Stomach (tissue), 9 donors: ENCODE data around the gene HJURP. TPM values are rescaled to one million over a fixed set of nuclear protein-coding genes. Genes with fewer than 3 reads are reported as not detected.

Experiments used
- DNase-seq, 2 donors: peaks; one replicate each; pipeline versions ENCODE4 v3.0.0 to v3.0.0-alpha.2; 2013 to 2019
- H3K27ac ChIP-seq, 5 donors: fragments of 200-600 bp in 4 of 5; sonication (generic) in 4 of 5; one replicate each; pipeline ENCODE4 v1.5.1; 2013 to 2019; ENCODE audit warnings: mild to moderate bottlenecking in 1 of 5, moderate library complexity in 1 of 5
- H3K27me3 ChIP-seq, 3 donors: fragments of 200-600 bp; sonication (generic); one replicate each; pipeline ENCODE4 v1.5.1; 2017 to 2019; ENCODE audit warnings: mixed run types in 1 of 3
- H3K36me3 ChIP-seq, 4 donors: fragments of 200-600 bp; sonication (generic); 1 replicate in 3 of 4; 2 replicates in 1 of 4; pipeline ENCODE4 v1.5.1; 2016 to 2019
- H3K4me1 ChIP-seq, 4 donors: fragments of 200-600 bp; sonication (generic); one replicate each; pipeline ENCODE4 v1.5.1; 2016 to 2019
- H3K4me3 ChIP-seq, 4 donors: fragments of 200-600 bp; sonication (generic) in 3 of 4; one replicate each; pipeline ENCODE4 v1.5.1; 2016 to 2019; ENCODE audit warnings: mild to moderate bottlenecking in 1 of 4
- H3K9me3 ChIP-seq, 4 donors: fragments of 200-600 bp; sonication (generic); one replicate each; pipeline ENCODE4 v1.5.1; 2016 to 2019
- CTCF ChIP-seq, 7 experiments: fragments of 450-650 bp in 4 of 7; fragments of 200-600 bp in 3 of 7; sonication (generic) in 3 of 7; IDR thresholded peaks; one replicate each; pipeline ENCODE4 v1.5.1; 2016 to 2019; ENCODE audit warnings: antibody characterized with exemption in 7 of 7, control low read depth in 2 of 7, mild to moderate bottlenecking in 1 of 7
- EP300 ChIP-seq: sonication (generic); formaldehyde crosslinking; IDR thresholded peaks from one replicate; pipeline ENCODE4 v1.6.1; 2017; ENCODE audit warnings: antibody characterized with exemption
- POLR2A ChIP-seq, 4 donors: fragments of 450-650 bp; IDR thresholded peaks; one replicate each; pipeline ENCODE4 v1.6.1; 2016; ENCODE audit warnings: antibody characterized with exemption in 4 of 4, control low read depth in 2 of 4, mild to moderate bottlenecking in 1 of 4, moderate library complexity in 1 of 4
- POLR2AphosphoS5 ChIP-seq, 3 donors: sonication (generic); formaldehyde crosslinking; IDR thresholded peaks; one replicate each; pipeline ENCODE4 v1.6.1; 2016; ENCODE audit warnings: antibody characterized with exemption in 3 of 3
- WGBS, 5 donors: extraction: QIAGEN DNeasy Blood & Tissue Kit in 3 of 5; methylation state at CpG; one replicate each; pipeline versions ENCODE4 v1.1.5 to v1.1.7; 2013 to 2018; 5-methylcytosine and 5-hydroxymethylcytosine counted together
- intact Hi-C: fragments of 100-400 bp; cut with DNase I; formaldehyde crosslinking; loops from one replicate; pipeline ENCODE4 v1.15.1; 2023; ENCODE audit warnings: low total_unique reads
- polyA plus RNA-seq, 3 donors: library from polyadenylated mRNA; stranded (reverse); fragments of 200-250 nt; gene quantifications; one replicate each; pipeline ENCODE4 v1.2.3, GENCODE V29; 2013
- total RNA-seq, 5 donors: library from RNA; depleted of rRNA; stranded (reverse); fragments of >200 nt; gene quantifications; one replicate each; pipeline versions ENCODE4 v1.1.0 to v1.2.3, GENCODE V29; 2014 to 2016
- donor health status: healthy with polysubstance abuse.
- donor health status: Bipolar disorder and iron deficiency.
- donor health status: healthy.

HJURP gene
- total and polyA plus RNA-seq, 8 donors = 1.2 to 28.3 (median 3.0) TPM

DNA sequence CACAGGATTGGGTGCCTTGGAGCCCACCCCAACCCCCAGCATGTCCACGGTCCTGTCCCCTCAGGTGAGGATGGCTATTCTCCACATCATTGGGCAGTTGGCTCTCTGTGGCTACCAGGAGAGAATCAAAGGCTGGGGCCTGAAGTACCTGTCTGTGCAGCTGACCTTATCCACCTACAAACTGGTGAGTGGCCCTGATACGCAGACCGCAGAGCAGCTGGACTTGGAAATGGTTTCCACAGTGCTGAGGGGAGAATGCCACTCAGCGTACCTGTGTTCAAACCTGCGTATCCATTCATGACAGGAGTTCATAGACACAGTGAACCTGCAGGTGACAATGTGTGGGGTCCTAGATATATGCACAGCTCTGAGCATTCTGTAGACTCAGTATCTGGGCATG is 54.6 kb downstream of the HJURP start:
- Histone ChIP-seq H3K4me3 (no peak overlapping the region), H3K4me1 (no peaks in the 10 kb centered on the region), H3K27ac (no peak overlapping the region), H3K9me3 (no peaks in the 10 kb centered on the region), H3K36me3 (no peaks in the 10 kb centered on the region), H3K27me3 (peaks cover 0 to 13% (median 0%) of the 10 kb centered on the region in 3 donors)
- intact Hi-C loops = no loop called here
- WGBS, 5 donors = 43 to 82% (median 56%) methylated on average over 4 to 5 of the region's 5 CpGs
- DNase-seq = no peak
- TF ChIP-seq POLR2AphosphoS5 (IDR thresholded peaks at IDR 0.05) (no peak), EP300 (no peak), CTCF (IDR thresholded peaks at IDR 0.05) (no peak), POLR2A (IDR thresholded peaks at IDR 0.05) (no peak)

DNA sequence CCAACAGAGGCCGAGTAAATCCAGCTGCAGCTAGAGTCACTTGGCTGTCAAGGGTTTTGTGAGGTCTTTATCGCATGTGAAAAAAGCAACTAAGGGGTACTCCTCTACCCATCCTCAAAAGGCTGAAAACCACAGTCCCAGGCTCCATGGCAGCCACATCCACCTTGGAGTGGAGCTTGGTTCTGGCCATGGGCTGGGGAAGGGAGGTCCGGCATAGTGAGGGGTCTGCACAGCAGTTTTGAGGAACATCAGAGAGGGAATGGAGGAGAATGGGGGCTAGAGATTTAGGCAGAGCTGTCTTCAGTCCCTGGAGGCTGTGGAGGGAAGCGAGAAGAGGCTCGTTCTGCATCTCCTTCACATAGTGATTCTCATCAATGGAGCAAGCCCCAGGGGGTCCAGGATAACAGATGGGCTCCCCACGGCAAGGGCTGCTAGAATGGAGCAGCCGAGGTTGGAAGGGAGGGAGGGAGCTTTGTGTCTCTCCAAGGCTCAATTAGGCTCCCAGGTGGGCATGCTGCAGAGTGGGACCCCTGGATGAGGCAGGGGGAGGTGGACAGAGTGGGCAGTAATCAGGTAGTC is 55.2 kb downstream of the HJURP start:
- intact Hi-C loops = no loop called here
- DNase-seq = peak in 1 of 2 donors; percentile 10
- 58 to 65% (median 64%) methylated on average over 7 of the region's 7 CpGs for WGBS, 5 donors

GRCh38 chr2:233798335-233799086 is 55.8 kb downstream of the HJURP start:
- intact Hi-C loops = no loop called here
- WGBS, 5 donors = 72 to 85% (median 82%) methylated on average over 13 to 14 of the region's 14 CpGs
- peak in 1 of 2 donors; percentile 17 for DNase-seq
- Histone ChIP-seq H3K4me3 (no peak overlapping the region), H3K36me3 (no peaks in the 10 kb centered on the region), H3K9me3 (no peaks in the 10 kb centered on the region), H3K27ac (no peak overlapping the region), H3K27me3 (peaks cover 0 to 5% (median 0%) of the 10 kb centered on the region in 3 donors), H3K4me1 (no peaks in the 10 kb centered on the region)
- TF ChIP-seq EP300 = no peak
- TF ChIP-seq CTCF (IDR thresholded peaks at IDR 0.05) = no peak
- TF ChIP-seq POLR2AphosphoS5 (IDR thresholded peaks at IDR 0.05) = no peak
- TF ChIP-seq POLR2A (IDR thresholded peaks at IDR 0.05) = no peak

More for the DNA sequence above, 55.2 kb downstream of the HJURP start:
- Histone ChIP-seq H3K36me3 (no peaks in the 10 kb centered on the region), H3K4me3 (no peak overlapping the region), H3K27ac (no peak overlapping the region), H3K4me1 (no peaks in the 10 kb centered on the region), H3K9me3 (no peaks in the 10 kb centered on the region), H3K27me3 (peaks cover 0 to 11% (median 0%) of the 10 kb centered on the region in 3 donors)
- TF ChIP-seq POLR2A (IDR thresholded peaks at IDR 0.05) = no peak

GRCh38 chr2:233796254-233796653 is 58.1 kb downstream of the HJURP start:
- DNase-seq = no peak
- intact Hi-C loops = no loop called here
- Histone ChIP-seq H3K4me3 (no peak overlapping the region), H3K9me3 (no peaks in the 10 kb centered on the region), H3K27ac (no peak overlapping the region), H3K4me1 (no peaks in the 10 kb centered on the region), H3K36me3 (no peaks in the 10 kb centered on the region), H3K27me3 (peaks cover 0 to 5% (median 0%) of the 10 kb centered on the region in 3 donors)
- TF ChIP-seq CTCF (IDR thresholded peaks at IDR 0.05) (no peak), EP300 (no peak)
- WGBS, 5 donors = 74 to 90% (median 84%) methylated on average over 9 of the region's 9 CpGs

DNA sequence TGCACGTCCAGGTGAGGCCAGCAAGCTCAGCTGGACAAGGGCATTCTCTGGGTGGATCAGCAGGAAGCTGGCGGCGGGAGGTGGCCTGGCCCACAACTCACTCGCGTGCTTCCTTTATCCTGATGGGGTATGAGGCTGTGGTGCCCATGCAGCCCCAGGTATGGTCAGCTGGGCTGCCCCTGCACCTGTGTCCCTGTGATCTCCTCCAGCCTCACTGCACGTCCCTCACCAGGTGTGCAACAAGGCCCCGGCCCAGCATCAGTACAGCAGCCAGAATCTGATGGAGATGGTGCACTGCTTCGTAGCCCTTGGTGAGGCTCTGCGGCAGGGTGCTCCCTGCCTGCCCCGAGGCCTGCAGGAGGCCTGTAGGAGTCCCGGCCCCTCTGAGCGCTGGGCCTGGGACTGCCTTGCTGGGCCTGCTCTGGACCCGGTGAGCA is 58.6 kb downstream of the HJURP start:
- DNase-seq = peak in 1 of 2 donors; percentile 25
- no peak overlapping the region for H3K4me3 ChIP-seq
- intact Hi-C loops = no loop called here
- WGBS, 5 donors = 90 to 96% (median 93%) methylated on average over 8 to 13 of the region's 13 CpGs
- peaks cover 0 to 5% (median 0%) of the 10 kb centered on the region in 3 donors for H3K27me3 ChIP-seq
- H3K36me3 ChIP-seq = no peaks in the 10 kb centered on the region
- TF ChIP-seq CTCF (IDR thresholded peaks at IDR 0.05) = no peak
- TF ChIP-seq POLR2A (IDR thresholded peaks at IDR 0.05) = no peak
- TF ChIP-seq EP300 = no peak
- no peak for TF ChIP-seq POLR2AphosphoS5 (IDR thresholded peaks at IDR 0.05)
- no peaks in the 10 kb centered on the region for H3K9me3 ChIP-seq
- H3K4me1 ChIP-seq = no peaks in the 10 kb centered on the region
- H3K27ac ChIP-seq = no peak overlapping the region
